Keratinocyte (primary cell): ENCODE measurements around the gene MCUR1. TPM values are rescaled to one million over a fixed set of nuclear protein-coding genes. Genes with fewer than 3 reads are reported as not detected.
A peak's percentile ranks its signal among the peaks of the same experiment; 100 is the strongest.

Experiments used
- DNase-seq: peaks from one replicate; pipeline ENCODE4 v3.0.0-alpha.2; 2011; ENCODE audit warnings: low read depth, missing footprints, low spot score
- FAIRE-seq: peaks from 2 replicates; lab custom pipeline; 2011; peaks lifted over from hg19 to GRCh38; lab: Jason Lieb, UNC
- H2AFZ ChIP-seq: 2 replicates; pipeline ENCODE4 v1.6.0; 2012; ENCODE audit warnings: low read length, control low read depth, inconsistent platforms; ENCODE audit not compliant: control insufficient read depth
- H3K27ac ChIP-seq: 2 replicates; pipeline ENCODE4 v1.5.1; 2011; ENCODE audit warnings: low read length; ENCODE audit not compliant: control insufficient read depth, insufficient read depth
- H3K27me3 ChIP-seq: 3 replicates; pipeline ENCODE4 v1.6.0; 2011; ENCODE audit warnings: low read length; ENCODE audit not compliant: control insufficient read depth, insufficient read depth; ENCODE audit errors: extremely low read depth
- H3K36me3 ChIP-seq, 2 experiments: 2 replicates in 1 of 2; 3 replicates in 1 of 2; pipeline ENCODE4 v1.5.1; 2011; ENCODE audit warnings: low read length in 2 of 2, mild to moderate bottlenecking in 1 of 2; ENCODE audit not compliant: control insufficient read depth in 2 of 2, insufficient read depth in 2 of 2; ENCODE audit errors: extremely low read depth in 1 of 2
- H3K4me1 ChIP-seq: 3 replicates; pipeline ENCODE4 v1.5.1; 2011; ENCODE audit warnings: low read length; ENCODE audit not compliant: control insufficient read depth, insufficient read depth; ENCODE audit errors: extremely low read depth
- H3K4me2 ChIP-seq: 3 replicates; pipeline ENCODE4 v1.6.0; 2011; ENCODE audit warnings: low read depth, low read length; ENCODE audit not compliant: control insufficient read depth, insufficient read depth; ENCODE audit errors: extremely low read depth
- H3K4me3 ChIP-seq, 3 experiments: fragments of 200-600 bp in 1 of 3; sonication (generic) in 1 of 3; 2 replicates in 2 of 3; 3 replicates in 1 of 3; pipeline ENCODE4 v1.5.1; 2011 to 2016; ENCODE audit warnings: low read length in 3 of 3, mild to moderate bottlenecking in 3 of 3, control low read depth in 2 of 3, inconsistent platforms in 1 of 3, low read depth in 1 of 3, mixed read lengths in 1 of 3, mixed run types in 1 of 3, moderate library complexity in 1 of 3; ENCODE audit not compliant: control insufficient read depth in 2 of 3, insufficient read depth in 2 of 3; ENCODE audit errors: extremely low read depth in 1 of 3
- H3K79me2 ChIP-seq: 2 replicates; pipeline ENCODE4 v1.6.0; 2012; ENCODE audit warnings: low read length; ENCODE audit not compliant: control insufficient read depth, insufficient read depth
- H3K9ac ChIP-seq: 3 replicates; pipeline ENCODE4 v1.6.0; 2011; ENCODE audit warnings: low read length; ENCODE audit not compliant: control insufficient read depth, insufficient read depth; ENCODE audit errors: extremely low read depth
- H3K9me1 ChIP-seq: 3 replicates; pipeline ENCODE4 v1.6.0; 2011; ENCODE audit warnings: low read length; ENCODE audit not compliant: control insufficient read depth, insufficient read depth; ENCODE audit errors: extremely low read depth
- H3K9me3 ChIP-seq: 2 replicates; pipeline ENCODE4 v1.5.1; 2012; ENCODE audit warnings: low read depth, low read length; ENCODE audit not compliant: control insufficient read depth
- H4K20me1 ChIP-seq: 3 replicates; pipeline ENCODE4 v1.6.0; 2011; ENCODE audit warnings: low read length; ENCODE audit not compliant: control insufficient read depth, insufficient read depth; ENCODE audit errors: extremely low read depth
- CTCF ChIP-seq, 3 experiments: IDR thresholded peaks in 1 of 3; conservative IDR thresholded peaks in 1 of 3; optimal IDR thresholded peaks in 1 of 3; 2 replicates in 2 of 3; 3 replicates in 1 of 3; pipeline versions ENCODE3 to v1.5.1; 2011; ENCODE audit warnings: low read length in 3 of 3, mild to moderate bottlenecking in 3 of 3, moderate library complexity in 2 of 3, control low read depth in 1 of 3, inconsistent platforms in 1 of 3; ENCODE audit not compliant: insufficient read depth in 2 of 3; ENCODE audit errors: extremely low read depth in 1 of 3
- EZH2 ChIP-seq: IDR thresholded peaks from one replicate; pipeline ENCODE4 v1.6.1; 2012; ENCODE audit warnings: inconsistent platforms, mild to moderate bottlenecking, low read length, moderate library complexity
- dilution Hi-C: fragments of 300-500 bp; cut with MboI; formaldehyde crosslinking; loops from one replicate; pipeline ENCODE4 v1.7.0; 2020; ENCODE audit warnings: low sequenced_read_pairs; ENCODE audit not compliant: extremely low pct_ligation_motif_present
- polyA plus RNA-seq, 5 experiments: library from polyadenylated mRNA; depleted of rRNA in 3 of 5; stranded (reverse) in 3 of 5; stranded (forward) in 1 of 5; unstranded in 1 of 5; fragments of >200 nt; gene quantifications; 1 replicate in 1 of 5; 2 replicates in 3 of 5; 3 replicates in 1 of 5; pipeline versions ENCODE4 v1.2.1 to v1.2.3, GENCODE V29; 2011 to 2012; ENCODE audit warnings: missing spikeins in 2 of 5, low read depth in 1 of 5, low replicate concordance in 1 of 5

MCUR1 gene
- polyA plus RNA-seq, 1 donor (not counting 4 experiments of a cell fraction or from before 2014, with no cell fraction given), result 15.3 TPM

- no peaks in the 10 kb centered on the region for H3K79me2 ChIP-seq
- no peaks in the 10 kb centered on the region for H3K36me3 ChIP-seq
- peak overlapping the region; percentile 49 for H3K9ac ChIP-seq
- peak overlapping the region; percentile 80 for H3K27ac ChIP-seq
- peak overlapping the region; percentile 38 for H3K4me2 ChIP-seq
- H3K27me3 ChIP-seq, result no peaks in the 10 kb centered on the region
- H2AFZ ChIP-seq, result no peak overlapping the region
- no peaks in the 10 kb centered on the region for H4K20me1 ChIP-seq
- H3K4me1 ChIP-seq, result peaks cover 40% of the 10 kb centered on the region
- dilution Hi-C loops, result no loop called here
- H3K9me3 ChIP-seq, result no peaks in the 10 kb centered on the region
- no peak for TF ChIP-seq EZH2
- TF ChIP-seq CTCF (optimal IDR thresholded peaks at IDR 0.05 in 1 of 3, IDR thresholded peaks at IDR 0.05 in 1 of 3, conservative IDR thresholded peaks at IDR 0.05 in 1 of 3; ENCODE audit: extremely low read depth in 1 of 3, insufficient read depth in 2 of 3, low read length in 3 of 3), result no peak
- peak; percentile 92 for FAIRE-seq
- H3K9me1 ChIP-seq, result no peaks in the 10 kb centered on the region
- peak; percentile 36 for DNase-seq
- peak overlapping the region in 2 of 3 experiments; percentile 16 to 40 for H3K4me3 ChIP-seq
These were observed 51.5 kb downstream of the MCUR1 start for GRCh38 chr6:13762611-13763441.

- H3K4me1 ChIP-seq, result peaks cover 40% of the 10 kb centered on the region
- no peaks in the 10 kb centered on the region for H3K27me3 ChIP-seq
- dilution Hi-C loops, result no loop called here
- no peaks in the 10 kb centered on the region for H3K9me1 ChIP-seq
- no peaks in the 10 kb centered on the region for H4K20me1 ChIP-seq
- no peak for TF ChIP-seq EZH2
- TF ChIP-seq CTCF (optimal IDR thresholded peaks at IDR 0.05 in 1 of 3, IDR thresholded peaks at IDR 0.05 in 1 of 3, conservative IDR thresholded peaks at IDR 0.05 in 1 of 3; ENCODE audit: extremely low read depth in 1 of 3, insufficient read depth in 2 of 3, low read length in 3 of 3), result no peak
- no peaks in the 10 kb centered on the region for H3K36me3 ChIP-seq
- H3K27ac ChIP-seq, result peak overlapping the region; percentile 57
- H3K79me2 ChIP-seq, result no peaks in the 10 kb centered on the region
- peak overlapping the region; percentile 67 for H3K4me2 ChIP-seq
- H3K9me3 ChIP-seq, result no peaks in the 10 kb centered on the region
- H3K4me3 ChIP-seq, result peak overlapping the region in 2 of 3 experiments; percentile 21 to 43
- FAIRE-seq, result peak; percentile 87
- DNase-seq, result peak; percentile 30
- H2AFZ ChIP-seq, result peak overlapping the region; percentile 1
- H3K9ac ChIP-seq, result peak overlapping the region; percentile 36
These were observed 52.9 kb downstream of the MCUR1 start for GRCh38 chr6:13761361-13762036.
